ENCODE measurements around the gene PEX11A. TPM values are rescaled to one million over a fixed set of nuclear protein-coding genes. Genes with fewer than 3 reads are reported as not detected.

The PEX11A gene
- total and polyA plus RNA-seq, 2 donors, result 2.5 to 3.8 TPM

- Histone ChIP-seq H3K27ac (ENCODE audit: low read depth in 1 of 2, low read length in 1 of 2) (no peak overlapping the region), H3K9me3 (ENCODE audit: control insufficient read depth in 2 of 2, insufficient read depth in 1 of 2, low read length in 1 of 2) (no peaks in the 10 kb centered on the region)
- WGBS, result 98% methylated on average over 2 of the region's 2 CpGs
Measured at GRCh38 chr15:89653578-89653977, 37.0 kb downstream of the PEX11A start.

GRCh38 chr15:89652666-89653065, 37.9 kb downstream of the PEX11A start:
- H3K36me3 ChIP-seq (ENCODE audit: control insufficient read depth in 2 of 2, insufficient read depth in 2 of 2, low read length in 1 of 2), result peaks cover 0 to 5% of the 10 kb centered on the region in 2 donors
- peaks cover 2 to 29% of the 10 kb centered on the region in 2 donors for H3K27me3 ChIP-seq (ENCODE audit: control insufficient read depth in 2 of 2, insufficient read depth in 1 of 2, low read length in 1 of 2)
- H3K4me1 ChIP-seq (ENCODE audit: control insufficient read depth in 2 of 2, insufficient read depth in 2 of 2, low read length in 2 of 2), result peaks cover 4 to 10% of the 10 kb centered on the region in 2 donors
- no peak for DNase-seq (ENCODE audit: low read depth in 6 of 9, low spot score in 9 of 9)
- H3K9me3 ChIP-seq (ENCODE audit: control insufficient read depth in 2 of 2, insufficient read depth in 1 of 2, low read length in 1 of 2), result peaks cover 0 to under 1% of the 10 kb centered on the region in 2 donors
- no peak overlapping the region for H3K27ac ChIP-seq (ENCODE audit: low read depth in 1 of 2, low read length in 1 of 2)
- H3K4me3 ChIP-seq (ENCODE audit: low read length in 2 of 2), result no peak overlapping the region
- 90% methylated on average over 16 of the region's 16 CpGs for WGBS

More at GRCh38 chr15:89653578-89653977, 37.0 kb downstream of the PEX11A start:
- H3K4me1 ChIP-seq (ENCODE audit: control insufficient read depth in 2 of 2, insufficient read depth in 2 of 2, low read length in 2 of 2), result peaks cover 4 to 10% of the 10 kb centered on the region in 2 donors
- peaks cover 2 to 29% of the 10 kb centered on the region in 2 donors for H3K27me3 ChIP-seq (ENCODE audit: control insufficient read depth in 2 of 2, insufficient read depth in 1 of 2, low read length in 1 of 2)
- H3K4me3 ChIP-seq (ENCODE audit: low read length in 2 of 2), result no peak overlapping the region
- H3K36me3 ChIP-seq (ENCODE audit: control insufficient read depth in 2 of 2, insufficient read depth in 2 of 2, low read length in 1 of 2), result peaks cover 0 to 5% of the 10 kb centered on the region in 2 donors
- DNase-seq (ENCODE audit: low read depth in 6 of 9, low spot score in 9 of 9), result no peak

GRCh38 chr15:89652131-89652530, 38.4 kb downstream of the PEX11A start:
- WGBS, result 97% methylated on average over 7 of the region's 7 CpGs
- Histone ChIP-seq H3K4me3 (ENCODE audit: low read length in 2 of 2) (no peak overlapping the region), H3K27ac (ENCODE audit: low read depth in 1 of 2, low read length in 1 of 2) (no peak overlapping the region), H3K27me3 (ENCODE audit: control insufficient read depth in 2 of 2, insufficient read depth in 1 of 2, low read length in 1 of 2) (peaks cover 2 to 29% of the 10 kb centered on the region in 2 donors), H3K9me3 (ENCODE audit: control insufficient read depth in 2 of 2, insufficient read depth in 1 of 2, low read length in 1 of 2) (peaks cover 0 to 4% of the 10 kb centered on the region in 2 donors), H3K36me3 (ENCODE audit: control insufficient read depth in 2 of 2, insufficient read depth in 2 of 2, low read length in 1 of 2) (peaks cover 0 to 5% of the 10 kb centered on the region in 2 donors), H3K4me1 (ENCODE audit: control insufficient read depth in 2 of 2, insufficient read depth in 2 of 2, low read length in 2 of 2) (peaks cover 4 to 10% of the 10 kb centered on the region in 2 donors)
- DNase-seq (ENCODE audit: low read depth in 6 of 9, low spot score in 9 of 9), result no peak

- H3K4me1 ChIP-seq (ENCODE audit: control insufficient read depth in 2 of 2, insufficient read depth in 2 of 2, low read length in 2 of 2), result peaks cover 4 to 6% of the 10 kb centered on the region in 2 donors
- 96% methylated on average over 15 of the region's 15 CpGs for WGBS
- H3K9me3 ChIP-seq (ENCODE audit: control insufficient read depth in 2 of 2, insufficient read depth in 1 of 2, low read length in 1 of 2), result peaks cover 0 to 4% of the 10 kb centered on the region in 2 donors
- H3K36me3 ChIP-seq (ENCODE audit: control insufficient read depth in 2 of 2, insufficient read depth in 2 of 2, low read length in 1 of 2), result peaks cover 0 to 10% of the 10 kb centered on the region in 2 donors
- H3K4me3 ChIP-seq (ENCODE audit: low read length in 2 of 2), result no peak overlapping the region
- DNase-seq (ENCODE audit: low read depth in 6 of 9, low spot score in 9 of 9), result no peak
- no peak overlapping the region for H3K27ac ChIP-seq (ENCODE audit: low read depth in 1 of 2, low read length in 1 of 2)
- peaks cover 0 to 8% of the 10 kb centered on the region in 2 donors for H3K27me3 ChIP-seq (ENCODE audit: control insufficient read depth in 2 of 2, insufficient read depth in 1 of 2, low read length in 1 of 2)
Measured at GRCh38 chr15:89649716-89650115, 40.8 kb downstream of the PEX11A start.

- no peaks in the 10 kb centered on the region for H3K4me1 ChIP-seq (ENCODE audit: control insufficient read depth in 2 of 2, insufficient read depth in 2 of 2, low read length in 2 of 2)
- 99% methylated on average over 37 of the region's 37 CpGs for WGBS
- no peak for DNase-seq (ENCODE audit: low read depth in 6 of 9, low spot score in 9 of 9)
Measured at GRCh38 chr15:89649013-89649625, 41.4 kb downstream of the PEX11A start.

GRCh38 chr15:89648106-89649012, 42.2 kb downstream of the PEX11A start:
- no peak overlapping the region for H3K4me3 ChIP-seq (ENCODE audit: low read length in 2 of 2)
- WGBS, result 96% methylated on average over 102 of the region's 102 CpGs
- H3K27ac ChIP-seq (ENCODE audit: low read depth in 1 of 2, low read length in 1 of 2), result no peak overlapping the region
- no peaks in the 10 kb centered on the region for H3K27me3 ChIP-seq (ENCODE audit: control insufficient read depth in 2 of 2, insufficient read depth in 1 of 2, low read length in 1 of 2)
- peaks cover 0 to 4% of the 10 kb centered on the region in 2 donors for H3K9me3 ChIP-seq (ENCODE audit: control insufficient read depth in 2 of 2, insufficient read depth in 1 of 2, low read length in 1 of 2)
- no peaks in the 10 kb centered on the region for H3K4me1 ChIP-seq (ENCODE audit: control insufficient read depth in 2 of 2, insufficient read depth in 2 of 2, low read length in 2 of 2)
- DNase-seq (ENCODE audit: low read depth in 6 of 9, low spot score in 9 of 9), result no peak
- H3K36me3 ChIP-seq (ENCODE audit: control insufficient read depth in 2 of 2, insufficient read depth in 2 of 2, low read length in 1 of 2), result peaks cover 0 to 11% of the 10 kb centered on the region in 2 donors

More at GRCh38 chr15:89649013-89649625, 41.4 kb downstream of the PEX11A start:
- Histone ChIP-seq H3K27ac (ENCODE audit: low read depth in 1 of 2, low read length in 1 of 2) (no peak overlapping the region), H3K27me3 (ENCODE audit: control insufficient read depth in 2 of 2, insufficient read depth in 1 of 2, low read length in 1 of 2) (peaks cover 0 to 2% of the 10 kb centered on the region in 2 donors), H3K9me3 (ENCODE audit: control insufficient read depth in 2 of 2, insufficient read depth in 1 of 2, low read length in 1 of 2) (peaks cover 0 to 4% of the 10 kb centered on the region in 2 donors), H3K36me3 (ENCODE audit: control insufficient read depth in 2 of 2, insufficient read depth in 2 of 2, low read length in 1 of 2) (peaks cover 0 to 11% of the 10 kb centered on the region in 2 donors), H3K4me3 (ENCODE audit: low read length in 2 of 2) (no peak overlapping the region)

GRCh38 chr15:89647191-89647851, 43.2 kb downstream of the PEX11A start:
- Histone ChIP-seq H3K9me3 (ENCODE audit: control insufficient read depth in 2 of 2, insufficient read depth in 1 of 2, low read length in 1 of 2) (peaks cover 0 to 4% of the 10 kb centered on the region in 2 donors), H3K27ac (ENCODE audit: low read depth in 1 of 2, low read length in 1 of 2) (no peak overlapping the region), H3K4me3 (ENCODE audit: low read length in 2 of 2) (no peak overlapping the region), H3K36me3 (ENCODE audit: control insufficient read depth in 2 of 2, insufficient read depth in 2 of 2, low read length in 1 of 2) (peaks cover 0 to 11% of the 10 kb centered on the region in 2 donors), H3K4me1 (ENCODE audit: control insufficient read depth in 2 of 2, insufficient read depth in 2 of 2, low read length in 2 of 2) (no peaks in the 10 kb centered on the region), H3K27me3 (ENCODE audit: control insufficient read depth in 2 of 2, insufficient read depth in 1 of 2, low read length in 1 of 2) (no peaks in the 10 kb centered on the region)
- peak in 4 of 9 donors; percentile 25 to 57 (median 34) for DNase-seq (ENCODE audit: low read depth in 6 of 9, low spot score in 9 of 9)
- 74% methylated on average over 25 of the region's 25 CpGs for WGBS

GRCh38 chr15:89646416-89647141, 44.0 kb downstream of the PEX11A start:
- DNase-seq (ENCODE audit: low read depth in 6 of 9, low spot score in 9 of 9), result no peak
- Histone ChIP-seq H3K36me3 (ENCODE audit: control insufficient read depth in 2 of 2, insufficient read depth in 2 of 2, low read length in 1 of 2) (peaks cover 0 to 18% of the 10 kb centered on the region in 2 donors), H3K4me3 (ENCODE audit: low read length in 2 of 2) (no peak overlapping the region), H3K27me3 (ENCODE audit: control insufficient read depth in 2 of 2, insufficient read depth in 1 of 2, low read length in 1 of 2) (no peaks in the 10 kb centered on the region), H3K9me3 (ENCODE audit: control insufficient read depth in 2 of 2, insufficient read depth in 1 of 2, low read length in 1 of 2) (peaks cover 0 to 9% of the 10 kb centered on the region in 2 donors), H3K4me1 (ENCODE audit: control insufficient read depth in 2 of 2, insufficient read depth in 2 of 2, low read length in 2 of 2) (no peaks in the 10 kb centered on the region), H3K27ac (ENCODE audit: low read depth in 1 of 2, low read length in 1 of 2) (no peak overlapping the region)
- WGBS, result 94% methylated on average over 22 of the region's 22 CpGs
